Retinal pigment epithelial cell (primary cell): Measurements from ENCODE around the gene VEZT.
A peak's percentile ranks its signal among the peaks of the same experiment; 100 is the strongest.

ENCODE experiments used
- DNase-seq: peaks from one replicate; pipeline ENCODE4 v3.0.0-alpha.2; 2010; ENCODE audit warnings: low read depth
- H3K4me3 ChIP-seq: 2 replicates; pipeline ENCODE4 v1.5.1; 2011; ENCODE audit warnings: mild to moderate bottlenecking, low read length, control low read depth, moderate library complexity
- TF ChIP-seq, protein P1 (sequence below): conservative IDR thresholded peaks from 2 replicates; pipeline ENCODE4 v1.5.1; 2011; ENCODE audit warnings: low read depth, low read length, control low read depth, inconsistent platforms

The VEZT gene

DNA sequence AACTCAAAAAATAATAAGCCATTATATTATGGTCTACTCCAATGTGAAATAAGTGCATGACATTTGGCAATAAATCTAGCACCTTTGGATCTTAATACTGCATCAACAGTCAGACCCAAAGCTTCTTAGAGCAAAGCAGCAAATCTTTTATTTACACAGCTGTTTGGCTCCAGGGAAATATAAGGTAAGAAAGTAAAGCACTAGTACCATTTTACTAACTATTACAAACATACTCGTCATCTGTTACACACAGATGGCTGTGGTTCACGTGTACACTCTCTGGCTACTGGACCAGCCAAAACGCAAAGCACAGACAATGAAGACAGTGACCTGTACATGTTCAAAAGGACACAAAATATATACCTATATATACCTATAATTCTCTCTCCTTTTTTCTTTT, 3.1 kb upstream of the VEZT start:
- DNase-seq = no peak
- TF ChIP-seq, protein P1, sequence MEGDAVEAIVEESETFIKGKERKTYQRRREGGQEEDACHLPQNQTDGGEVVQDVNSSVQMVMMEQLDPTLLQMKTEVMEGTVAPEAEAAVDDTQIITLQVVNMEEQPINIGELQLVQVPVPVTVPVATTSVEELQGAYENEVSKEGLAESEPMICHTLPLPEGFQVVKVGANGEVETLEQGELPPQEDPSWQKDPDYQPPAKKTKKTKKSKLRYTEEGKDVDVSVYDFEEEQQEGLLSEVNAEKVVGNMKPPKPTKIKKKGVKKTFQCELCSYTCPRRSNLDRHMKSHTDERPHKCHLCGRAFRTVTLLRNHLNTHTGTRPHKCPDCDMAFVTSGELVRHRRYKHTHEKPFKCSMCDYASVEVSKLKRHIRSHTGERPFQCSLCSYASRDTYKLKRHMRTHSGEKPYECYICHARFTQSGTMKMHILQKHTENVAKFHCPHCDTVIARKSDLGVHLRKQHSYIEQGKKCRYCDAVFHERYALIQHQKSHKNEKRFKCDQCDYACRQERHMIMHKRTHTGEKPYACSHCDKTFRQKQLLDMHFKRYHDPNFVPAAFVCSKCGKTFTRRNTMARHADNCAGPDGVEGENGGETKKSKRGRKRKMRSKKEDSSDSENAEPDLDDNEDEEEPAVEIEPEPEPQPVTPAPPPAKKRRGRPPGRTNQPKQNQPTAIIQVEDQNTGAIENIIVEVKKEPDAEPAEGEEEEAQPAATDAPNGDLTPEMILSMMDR = no peak
- H3K4me3 ChIP-seq = no peak overlapping the region

DNA sequence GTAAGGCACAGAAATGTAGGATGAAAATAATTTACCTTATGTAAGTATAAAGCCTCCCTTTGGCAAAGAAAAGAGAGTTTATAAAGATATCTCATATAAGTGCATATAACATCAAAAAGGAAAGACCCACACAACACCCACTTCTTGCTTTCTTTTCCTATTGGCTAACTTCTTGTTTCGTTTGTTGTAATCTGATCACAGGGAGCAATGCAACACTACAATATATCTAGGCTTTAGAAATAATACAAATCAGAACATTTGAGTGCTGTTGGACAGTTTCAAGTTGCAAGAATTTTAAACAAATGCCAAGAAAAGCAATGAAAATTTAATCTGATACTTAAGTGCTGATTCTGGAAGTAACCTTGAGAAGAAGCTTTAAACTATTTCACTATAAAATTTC, 1.7 kb upstream of the VEZT start:
- H3K4me3 ChIP-seq = peak overlapping the region; percentile 90
- DNase-seq = no peak
- TF ChIP-seq, protein P1 = no peak

DNA sequence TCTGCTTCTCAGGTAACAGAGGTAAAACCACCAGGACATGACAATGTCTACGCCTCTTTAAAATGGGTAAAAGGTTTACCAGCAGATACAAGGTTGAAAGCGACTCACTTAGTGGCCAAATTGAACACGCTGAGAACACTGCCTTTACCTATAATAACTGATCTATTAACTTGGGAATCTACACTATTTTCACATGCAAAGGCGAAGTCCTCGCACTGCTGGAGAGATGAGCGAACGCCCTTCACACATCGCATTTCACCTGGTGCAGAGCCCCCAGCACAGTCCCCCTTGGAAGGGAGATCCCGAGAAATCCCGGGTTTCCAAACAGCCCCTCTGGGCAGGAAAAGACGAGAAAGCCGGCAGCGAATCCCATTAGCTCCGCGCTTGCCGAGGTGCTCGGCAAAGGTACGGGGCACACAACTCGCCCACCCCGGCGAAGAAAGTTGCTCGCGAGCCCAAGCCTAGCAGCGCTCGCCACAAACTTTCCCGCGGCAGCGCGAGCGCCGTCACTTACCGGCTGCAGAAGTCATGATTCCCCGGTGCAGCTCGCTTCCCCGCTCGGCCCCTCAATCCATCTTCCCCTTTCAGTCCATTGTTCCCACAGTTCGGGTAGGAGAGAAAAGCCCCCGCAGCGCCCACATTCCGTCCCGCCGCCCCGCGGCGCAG, 763 bp upstream of the VEZT start:
- TF ChIP-seq, protein P1 = no peak
- no peak for DNase-seq
- H3K4me3 ChIP-seq = peak overlapping the region; percentile 90

DNA sequence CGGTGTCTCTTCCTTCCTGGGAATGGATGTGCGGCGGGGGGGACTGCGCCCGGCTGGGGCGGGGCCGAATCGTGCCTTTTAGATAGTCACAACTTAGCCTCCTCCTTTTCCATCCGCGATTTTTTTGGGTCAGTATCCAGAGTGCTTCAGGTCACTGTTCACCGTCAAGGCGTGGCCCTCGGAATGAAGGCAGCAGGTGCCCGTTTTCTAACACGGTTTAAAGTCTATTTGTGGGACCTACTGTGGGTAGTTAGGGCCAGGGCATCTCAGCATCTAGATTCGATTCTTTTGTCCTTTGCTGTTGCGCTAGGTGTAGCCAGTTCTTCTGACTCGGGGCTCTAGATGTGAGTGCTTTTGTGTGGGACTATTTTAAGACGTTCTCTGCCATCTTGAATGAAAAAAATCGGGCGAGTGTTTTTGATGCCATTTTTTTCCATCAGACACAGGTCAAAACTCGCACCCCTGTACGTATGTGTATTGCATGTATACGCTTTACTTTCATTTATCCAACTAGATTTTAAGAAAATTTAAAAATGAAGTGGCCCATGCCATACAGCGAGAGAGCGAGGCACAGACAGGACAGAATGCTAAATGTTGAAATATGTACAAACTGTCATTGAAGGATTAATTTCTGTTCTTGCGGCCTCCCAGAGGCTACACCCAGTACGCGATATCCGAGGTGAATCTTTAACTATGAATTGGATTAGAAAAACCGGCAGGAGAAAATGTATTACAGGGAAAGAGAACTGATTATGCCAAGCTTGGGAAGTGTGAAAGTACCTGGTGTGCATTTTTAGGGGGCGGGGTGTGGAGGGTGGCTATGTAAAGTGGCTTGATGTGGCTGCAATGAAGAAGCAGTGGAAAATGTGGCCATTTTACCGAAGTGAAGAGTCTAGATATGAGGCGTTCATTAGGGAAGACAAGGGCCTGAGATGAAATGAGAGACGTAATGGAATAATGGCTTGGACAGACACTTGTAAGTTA, 835 bp downstream of the VEZT start:
- TF ChIP-seq, protein P1 = no peak
- DNase-seq = no peak
- peak overlapping the region; percentile 90 for H3K4me3 ChIP-seq

DNA sequence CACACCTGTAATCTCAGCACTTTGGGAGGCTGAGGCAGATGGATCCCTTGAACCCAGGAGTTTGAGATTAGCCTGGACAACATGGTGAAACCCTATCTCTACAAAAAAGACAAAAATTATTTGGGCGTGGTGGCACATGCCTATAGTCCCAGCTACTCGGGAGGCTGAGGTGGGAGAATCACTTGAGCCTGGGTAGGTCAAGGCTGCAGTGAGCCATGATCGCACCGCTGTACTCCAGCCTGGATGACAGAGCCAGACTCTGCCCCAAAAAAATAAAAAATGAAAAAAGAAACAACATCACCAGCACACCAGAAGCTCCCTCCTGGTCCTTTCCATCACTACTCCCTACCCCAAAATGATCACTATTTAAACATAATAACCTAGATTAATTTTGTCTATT, 2.6 kb downstream of the VEZT start:
- DNase-seq = no peak
- H3K4me3 ChIP-seq = no peak overlapping the region
- TF ChIP-seq, protein P1 = no peak

DNA sequence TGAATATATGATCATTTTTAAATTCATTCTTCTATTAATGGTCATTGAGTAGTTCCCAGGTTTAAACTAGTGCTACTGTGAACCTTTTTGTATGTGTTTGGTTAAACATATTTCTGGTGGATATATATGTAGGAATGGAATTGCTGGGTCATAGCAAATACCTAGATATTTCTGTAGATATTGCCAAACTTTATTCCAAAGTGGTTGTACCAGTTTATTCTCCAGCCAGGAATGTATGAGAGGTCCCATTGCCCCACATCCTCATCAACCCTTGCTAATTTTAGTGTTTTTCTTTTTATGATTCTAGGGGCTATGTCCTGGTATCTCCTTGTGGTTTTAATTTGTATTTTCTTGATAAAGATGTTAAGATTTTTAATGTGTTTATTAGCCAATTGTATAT, 3.1 kb downstream of the VEZT start:
- TF ChIP-seq, protein P1 = no peak
- no peak for DNase-seq
- H3K4me3 ChIP-seq = no peak overlapping the region
